Ishikawa (cell line): Measurements from ENCODE around the gene LAMA3.

ENCODE experiments used
- CEBPB ChIP-seq: IDR thresholded peaks from 2 replicates; pipeline ENCODE4 v1.6.1; 2012
- EP300 ChIP-seq: IDR thresholded peaks from 2 replicates; pipeline ENCODE4 v1.6.1; 2012; ENCODE audit warnings: borderline replicate concordance
- NFIC ChIP-seq: IDR thresholded peaks from 2 replicates; pipeline ENCODE4 v1.6.1; 2012
- RAD21 ChIP-seq: IDR thresholded peaks from 2 replicates; pipeline ENCODE4 v1.6.1; 2012; ENCODE audit warnings: low read depth
- TCF12 ChIP-seq: IDR thresholded peaks from 2 replicates; pipeline ENCODE4 v1.6.1; 2012; ENCODE audit warnings: low read depth
- TF ChIP-seq, protein P1 (sequence below): IDR thresholded peaks from 2 replicates; pipeline ENCODE4 v1.6.1; 2012

DNA sequence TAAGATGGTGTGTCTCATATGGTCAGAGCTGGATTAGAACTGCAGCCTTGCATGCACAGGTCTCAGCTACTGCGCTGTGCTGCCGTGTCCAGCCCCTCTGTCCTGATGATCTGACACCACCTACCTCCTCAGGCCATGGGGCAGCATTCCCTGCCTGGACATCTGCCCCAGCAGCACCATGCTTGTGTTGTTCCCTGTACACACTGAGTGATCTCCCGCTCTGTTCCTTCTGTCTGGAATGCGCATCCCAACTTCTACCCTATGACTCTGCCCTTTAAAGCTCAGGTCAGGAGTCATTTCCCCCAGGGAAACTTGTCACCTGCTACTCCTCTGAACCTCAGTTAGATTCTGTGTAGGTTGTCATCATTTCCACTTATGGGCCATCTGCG lies 167.9 kb downstream of the LAMA3 start:
- TF ChIP-seq CEBPB = no peak
- TF ChIP-seq RAD21 = no peak
- TF ChIP-seq NFIC = no peak
- TF ChIP-seq, protein P1, sequence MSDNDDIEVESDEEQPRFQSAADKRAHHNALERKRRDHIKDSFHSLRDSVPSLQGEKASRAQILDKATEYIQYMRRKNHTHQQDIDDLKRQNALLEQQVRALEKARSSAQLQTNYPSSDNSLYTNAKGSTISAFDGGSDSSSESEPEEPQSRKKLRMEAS = no peak
- TF ChIP-seq TCF12 = no peak
- no peak for TF ChIP-seq EP300
